GM12874 (cell line): ENCODE measurements around the gene PIH1D2.
A peak's percentile ranks its signal among the peaks of the same experiment; 100 is the strongest.

Experiments used
- TF ChIP-seq, protein P1 (sequence below): IDR thresholded peaks from 2 replicates; pipeline ENCODE4 v1.5.1; 2011; ENCODE audit warnings: low read depth, mild to moderate bottlenecking, control low read depth, low read length, moderate library complexity; ENCODE audit not compliant: insufficient read depth

Gene PIH1D2

DNA sequence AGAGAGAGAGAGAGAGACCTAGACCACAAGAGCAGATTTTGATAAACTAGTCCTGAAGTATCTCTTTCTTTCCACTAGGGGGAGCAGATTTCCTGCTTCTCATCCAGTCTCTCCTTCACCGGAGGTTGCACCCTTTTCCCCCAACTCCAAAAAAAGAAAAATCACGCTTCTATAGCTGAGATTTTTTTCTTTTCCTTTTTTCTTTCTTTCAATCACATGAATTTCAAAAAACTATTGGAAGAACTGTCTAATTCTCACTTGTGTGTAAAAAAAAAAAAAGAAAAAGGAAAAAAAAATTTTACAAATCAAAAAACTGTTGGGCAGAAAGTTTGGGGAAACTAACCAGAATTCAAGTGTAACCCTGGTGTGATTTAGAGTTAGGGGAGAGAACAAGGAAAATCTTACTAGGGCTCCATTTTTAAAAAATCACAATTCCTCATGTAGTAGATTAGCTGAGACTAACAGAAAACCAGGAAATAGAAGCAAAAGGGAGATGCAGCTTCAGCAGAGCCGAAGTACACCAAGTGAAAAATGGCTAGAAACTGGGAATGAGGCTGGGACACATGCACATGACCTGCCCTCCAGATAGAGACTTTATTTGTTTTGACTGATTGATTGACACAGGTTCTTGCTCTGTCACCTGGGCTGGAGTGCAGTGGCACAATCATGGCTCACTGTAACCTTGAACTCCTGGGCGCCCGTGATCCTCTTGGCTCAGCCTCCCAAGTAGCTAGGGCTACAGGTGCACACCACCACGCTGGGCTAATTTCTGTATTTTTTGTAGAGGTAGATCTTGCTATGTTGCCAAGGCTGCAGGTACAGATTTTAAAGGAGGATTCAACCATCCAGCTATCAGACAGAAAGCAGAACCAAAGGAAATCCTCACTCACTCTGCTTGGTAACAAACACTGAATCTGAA lies 40.0 kb upstream of the PIH1D2 start:
- TF ChIP-seq, protein P1, sequence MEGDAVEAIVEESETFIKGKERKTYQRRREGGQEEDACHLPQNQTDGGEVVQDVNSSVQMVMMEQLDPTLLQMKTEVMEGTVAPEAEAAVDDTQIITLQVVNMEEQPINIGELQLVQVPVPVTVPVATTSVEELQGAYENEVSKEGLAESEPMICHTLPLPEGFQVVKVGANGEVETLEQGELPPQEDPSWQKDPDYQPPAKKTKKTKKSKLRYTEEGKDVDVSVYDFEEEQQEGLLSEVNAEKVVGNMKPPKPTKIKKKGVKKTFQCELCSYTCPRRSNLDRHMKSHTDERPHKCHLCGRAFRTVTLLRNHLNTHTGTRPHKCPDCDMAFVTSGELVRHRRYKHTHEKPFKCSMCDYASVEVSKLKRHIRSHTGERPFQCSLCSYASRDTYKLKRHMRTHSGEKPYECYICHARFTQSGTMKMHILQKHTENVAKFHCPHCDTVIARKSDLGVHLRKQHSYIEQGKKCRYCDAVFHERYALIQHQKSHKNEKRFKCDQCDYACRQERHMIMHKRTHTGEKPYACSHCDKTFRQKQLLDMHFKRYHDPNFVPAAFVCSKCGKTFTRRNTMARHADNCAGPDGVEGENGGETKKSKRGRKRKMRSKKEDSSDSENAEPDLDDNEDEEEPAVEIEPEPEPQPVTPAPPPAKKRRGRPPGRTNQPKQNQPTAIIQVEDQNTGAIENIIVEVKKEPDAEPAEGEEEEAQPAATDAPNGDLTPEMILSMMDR: peak; percentile 57

- TF ChIP-seq, protein P1: no peak
Observed at GRCh38 chr11:112106070-112106469, 32.3 kb upstream of the PIH1D2 start.

- TF ChIP-seq, protein P1: no peak
Observed at GRCh38 chr11:112103446-112103845, 29.6 kb upstream of the PIH1D2 start.

DNA sequence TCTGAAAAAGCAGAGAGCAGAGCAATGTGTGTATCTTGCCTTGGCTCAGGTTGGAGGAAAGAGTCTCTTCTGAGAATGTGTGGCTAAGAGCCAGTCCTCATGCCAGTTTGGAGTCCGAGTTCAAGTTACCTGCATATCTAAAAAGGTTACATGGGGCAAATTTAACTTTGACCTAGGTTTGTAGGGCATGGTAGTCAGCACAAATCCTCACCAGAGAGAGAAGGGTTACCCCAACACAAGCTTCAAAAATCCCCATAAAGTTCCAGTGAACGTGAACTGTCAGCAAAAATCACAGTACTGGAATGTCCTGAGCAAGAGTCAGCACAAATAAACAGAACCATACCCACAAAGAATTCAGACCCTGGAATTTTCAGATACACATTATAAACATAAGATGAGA lies 26.6 kb upstream of the PIH1D2 start:
- TF ChIP-seq, protein P1: no peak

GRCh38 chr11:112097734-112098528 lies 24.1 kb upstream of the PIH1D2 start:
- TF ChIP-seq, protein P1: no peak

- TF ChIP-seq, protein P1: no peak
Observed at GRCh38 chr11:112096194-112096593, 22.4 kb upstream of the PIH1D2 start.

DNA sequence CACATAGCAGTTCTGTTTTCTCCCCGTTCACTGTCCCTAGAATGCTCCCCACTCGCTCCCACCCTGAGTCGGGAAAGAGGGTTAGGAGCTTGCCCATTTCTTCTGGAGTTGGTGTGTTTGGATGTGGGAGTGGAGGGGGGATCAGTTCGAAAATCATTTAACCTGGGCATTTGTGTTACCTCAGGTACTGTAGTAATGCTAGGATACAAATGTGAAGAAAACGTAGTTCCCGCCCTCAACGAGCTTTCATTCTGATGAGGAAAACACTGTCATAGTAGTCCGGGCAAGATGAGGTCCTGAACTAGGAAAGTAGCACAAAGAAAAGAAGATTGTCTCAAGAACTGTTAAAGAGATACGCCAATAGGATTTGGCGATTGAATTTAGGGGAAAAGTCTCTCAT lies 13.4 kb upstream of the PIH1D2 start:
- TF ChIP-seq, protein P1: no peak
